Endothelial cell of umbilical vein (primary cell): Measurements from ENCODE around the gene ABI3. TPM values are rescaled to one million over a fixed set of nuclear protein-coding genes. Genes with fewer than 3 reads are reported as not detected.

Source experiments
- BruUV-seq: library from RNA; stranded (reverse); fragments of 400-500 nt; replicated peaks from 2 replicates; lab custom pipeline; 2021; lab: Mats Ljungman, UMichigan
- CTCF ChIA-PET: fragments of 300-600, 350-600 bp; sonication (Branson Sonifier 250); formaldehyde crosslinking; loops from one replicate; lab custom pipeline; 2021; ENCODE audit warnings: antibody characterized with exemption, inconsistent platforms; lab: Charles Lee
- POLR2A ChIA-PET: fragments of 300-600, 350-600 bp; sonication (Branson Sonifier 250); formaldehyde crosslinking; loops from one replicate; lab custom pipeline; 2021; ENCODE audit warnings: antibody characterized with exemption, inconsistent platforms; lab: Charles Lee
- DNase-seq: peaks from one replicate; pipeline ENCODE4 v3.0.0-alpha.2; 2011; ENCODE audit warnings: low read depth, low spot score
- FAIRE-seq: peaks from 2 replicates; lab custom pipeline; 2011; peaks lifted over from hg19 to GRCh38; lab: Jason Lieb, UNC
- H2AFZ ChIP-seq: 2 replicates; pipeline ENCODE4 v1.6.0; 2012; ENCODE audit warnings: low read depth, low read length, control low read depth, inconsistent platforms
- H3K27ac ChIP-seq: 2 replicates; pipeline ENCODE4 v1.5.1; 2011; ENCODE audit warnings: low read depth, mild to moderate bottlenecking, control low read depth, low read length, moderate library complexity; ENCODE audit not compliant: insufficient read depth
- H3K27me3 ChIP-seq, 2 experiments: 2 replicates each; pipeline versions ENCODE4 v1.6.0 to v1.6.1; 2011; ENCODE audit warnings: low read length in 2 of 2, mixed read lengths in 1 of 2; ENCODE audit not compliant: control insufficient read depth in 2 of 2, insufficient read depth in 2 of 2
- H3K36me3 ChIP-seq, 2 experiments: 2 replicates in 1 of 2; 3 replicates in 1 of 2; pipeline ENCODE4 v1.5.1; 2011; ENCODE audit warnings: low read length in 2 of 2, mild to moderate bottlenecking in 1 of 2, moderate library complexity in 1 of 2; ENCODE audit not compliant: control insufficient read depth in 2 of 2, insufficient read depth in 2 of 2; ENCODE audit errors: extremely low read depth in 1 of 2
- H3K4me1 ChIP-seq: 3 replicates; pipeline ENCODE4 v1.5.1; 2011; ENCODE audit warnings: mild to moderate bottlenecking, low read length; ENCODE audit not compliant: control insufficient read depth, insufficient read depth; ENCODE audit errors: extremely low read depth
- H3K4me2 ChIP-seq: 2 replicates; pipeline ENCODE4 v1.6.1; 2011; ENCODE audit warnings: low read length, control low read depth, mixed read lengths; ENCODE audit not compliant: insufficient read depth
- H3K4me3 ChIP-seq, 3 experiments: fragments of 200-600 bp in 1 of 3; sonication (generic), shearing (Covaris generic) in 1 of 3; replicated peaks in 1 of 3; 2 replicates each; pipeline ENCODE4 v1.5.1; 2011 to 2016; ENCODE audit warnings: control low read depth in 3 of 3, low read length in 3 of 3, mild to moderate bottlenecking in 2 of 3, inconsistent platforms in 1 of 3, low read depth in 1 of 3, moderate library complexity in 1 of 3; ENCODE audit not compliant: insufficient read depth in 1 of 3
- H3K79me2 ChIP-seq: 2 replicates; pipeline ENCODE4 v1.6.0; 2012; ENCODE audit warnings: low read length, inconsistent platforms; ENCODE audit not compliant: control insufficient read depth, insufficient read depth
- H3K9ac ChIP-seq: replicated peaks from 2 replicates; pipeline ENCODE3; 2011; ENCODE audit warnings: low read length, control low read depth; ENCODE audit not compliant: insufficient read depth; ENCODE audit errors: extremely low read depth
- H3K9me1 ChIP-seq: replicated peaks from 3 replicates; pipeline ENCODE4 v1.6.0; 2011; ENCODE audit warnings: mild to moderate bottlenecking, low read length; ENCODE audit not compliant: control insufficient read depth, insufficient read depth; ENCODE audit errors: extremely low read depth
- H3K9me3 ChIP-seq: replicated peaks from 2 replicates; pipeline ENCODE4 v1.5.1; 2012; ENCODE audit warnings: low read length, inconsistent platforms; ENCODE audit not compliant: control insufficient read depth, insufficient read depth
- H4K20me1 ChIP-seq: replicated peaks from 2 replicates; pipeline ENCODE3; 2011; ENCODE audit warnings: mild to moderate bottlenecking, low read length; ENCODE audit not compliant: control insufficient read depth, insufficient read depth; ENCODE audit errors: extremely low read depth
- CTCF ChIP-seq, 2 donors: IDR thresholded peaks; 1 replicate in 1 of 2; 2 replicates in 1 of 2; pipeline ENCODE4 v1.5.1; 2011; ENCODE audit warnings: low read length in 2 of 2, mild to moderate bottlenecking in 2 of 2, moderate library complexity in 2 of 2, control low read depth in 1 of 2, inconsistent platforms in 1 of 2, low read depth in 1 of 2; ENCODE audit not compliant: insufficient read depth in 1 of 2; ENCODE audit errors: extremely low read depth in 1 of 2
- EZH2 ChIP-seq: IDR thresholded peaks from 2 replicates; pipeline ENCODE4 v1.6.1; 2012; ENCODE audit warnings: borderline replicate concordance, low read depth, mild to moderate bottlenecking, moderate library complexity, low read length, inconsistent platforms; ENCODE audit not compliant: severe bottlenecking
- FOS ChIP-seq: IDR thresholded peaks from 2 replicates; pipeline ENCODE4 v1.6.1; 2011; ENCODE audit warnings: mild to moderate bottlenecking, low read length, moderate library complexity, borderline replicate concordance; ENCODE audit not compliant: insufficient read depth
- JUN ChIP-seq: IDR thresholded peaks from 2 replicates; pipeline ENCODE4 v1.6.1; 2011; ENCODE audit warnings: borderline replicate concordance, low read depth; ENCODE audit not compliant: insufficient read length, insufficient read depth
- MAX ChIP-seq: IDR thresholded peaks from 2 replicates; pipeline ENCODE4 v1.6.1; 2011; ENCODE audit not compliant: insufficient read depth, insufficient read length
- MYC ChIP-seq: IDR thresholded peaks from one replicate; pipeline ENCODE4 v1.6.1; 2011; ENCODE audit warnings: mild to moderate bottlenecking, low read depth, low read length
- POLR2AphosphoS5 ChIP-seq: IDR thresholded peaks from 2 replicates; pipeline ENCODE4 v1.6.1; 2012; ENCODE audit warnings: low read depth, mild to moderate bottlenecking, control low read depth, low read length, moderate library complexity; ENCODE audit not compliant: insufficient read depth
- dilution Hi-C: fragments of 300-500 bp; cut with MboI; formaldehyde crosslinking; loops from one replicate; pipeline ENCODE4 v1.15.0; 2019; ENCODE audit warnings: low sequenced_read_pairs; ENCODE audit not compliant: extremely low pct_ligation_motif_present
- intact Hi-C: fragments of 100-400 bp; cut with micrococcal nuclease; formaldehyde crosslinking; loops from one replicate; pipeline ENCODE4 v1.10.0; 2022
- polyA plus RNA-seq, 4 experiments: library from polyadenylated mRNA; depleted of rRNA in 3 of 4; stranded (reverse) in 3 of 4; unstranded in 1 of 4; fragments of >200 nt; gene quantifications; 2 replicates each; pipeline versions ENCODE4 v1.2.1 to v1.2.3, GENCODE V29; 2011 to 2012; ENCODE audit warnings: missing spikeins in 1 of 4
- total RNA-seq: library from RNA; stranded (reverse); gene quantifications from 2 replicates; pipeline ENCODE4 v1.2.3, GENCODE V29; 2021

ABI3 gene
- total and polyA plus RNA-seq, 2 donors (not counting 3 experiments of a cell fraction or from before 2014, with no cell fraction given): 35.2 to 35.5 TPM

GRCh38 chr17:49239963-49240362 lies 29.5 kb downstream of the ABI3 start:
- Histone ChIP-seq H3K9ac (no peak overlapping the region), H4K20me1 (no peaks in the 10 kb centered on the region), H3K4me1 (no peaks in the 10 kb centered on the region), H3K4me3 (no peak overlapping the region), H3K79me2 (no peaks in the 10 kb centered on the region), H2AFZ (no peak overlapping the region), H3K27ac (no peak overlapping the region), H3K9me3 (no peaks in the 10 kb centered on the region), H3K27me3 (peaks cover 0 to 7% of the 10 kb centered on the region in 2 experiments), H3K36me3 (no peaks in the 10 kb centered on the region), H3K9me1 (no peaks in the 10 kb centered on the region), H3K4me2 (no peak overlapping the region)
- ChIA-PET CTCF (interaction anchor here (1.3 to 1.9 kb wide), 3 partner anchors 12 to 57 kb away, joined by 5 to 9 read pairs (median 5); no protein-coding TSS in a partner anchor), POLR2A (no interaction called here)
- intact Hi-C loops: no loop called here
- FAIRE-seq (no peak), DNase-seq (no peak)
- no peak for TF ChIP-seq FOS
- no peak for TF ChIP-seq JUN
- no peak for TF ChIP-seq EZH2
- no peak for TF ChIP-seq MAX
- TF ChIP-seq MYC: no peak
- no peak for TF ChIP-seq CTCF (IDR thresholded peaks at IDR 0.05; ENCODE audit: extremely low read depth in 1 of 2, insufficient read depth in 1 of 2, low read depth in 1 of 2, low read length in 2 of 2)
- no peak for TF ChIP-seq POLR2AphosphoS5
- dilution Hi-C loops: no loop called here
- BruUV-seq: no TSS peak
